ELR (cell line): ENCODE results near the gene CEP128.

ENCODE experiments used
- DNase-seq: peaks from one replicate; pipeline ENCODE4 v3.0.0-alpha.2; 2015; ENCODE audit warnings: low read depth

The CEP128 gene

GRCh38 chr14:80941241-80942185, at the start of gene CEP128:
TSS of gene CEP128 (minus strand) at chr14:80941738.
- peak; percentile 99 for DNase-seq

- peak; percentile 23 for DNase-seq
These were observed 47.3 kb upstream of the CEP128 start for GRCh38 chr14:80988735-80989429.

GRCh38 chr14:80988192-80988591, 46.7 kb upstream of the CEP128 start:
- DNase-seq, result no peak

GRCh38 chr14:80987235-80988032, 45.9 kb upstream of the CEP128 start:
- peak; percentile 80 for DNase-seq

GRCh38 chr14:80982711-80983110, 41.2 kb upstream of the CEP128 start:
- no peak for DNase-seq

GRCh38 chr14:80981673-80982072, 40.1 kb upstream of the CEP128 start:
- no peak for DNase-seq

- no peak for DNase-seq
These were observed 39.6 kb upstream of the CEP128 start for GRCh38 chr14:80981156-80981555.

GRCh38 chr14:80979951-80980350, 38.4 kb upstream of the CEP128 start:
- no peak for DNase-seq

- no peak for DNase-seq
These were observed 36.9 kb upstream of the CEP128 start for GRCh38 chr14:80978403-80978802.

- DNase-seq, result no peak
These were observed 35.7 kb upstream of the CEP128 start for GRCh38 chr14:80977221-80977620.

- DNase-seq, result no peak
These were observed 33.1 kb upstream of the CEP128 start for GRCh38 chr14:80974679-80975078.

- no peak for DNase-seq
These were observed 32.5 kb upstream of the CEP128 start for GRCh38 chr14:80973931-80974641.

GRCh38 chr14:80965037-80965436, 23.5 kb upstream of the CEP128 start:
- no peak for DNase-seq

- no peak for DNase-seq
These were observed 18.0 kb upstream of the CEP128 start for GRCh38 chr14:80959496-80959895.

GRCh38 chr14:80958939-80959338, 17.4 kb upstream of the CEP128 start:
- no peak for DNase-seq

GRCh38 chr14:80958226-80958625, 16.7 kb upstream of the CEP128 start:
- no peak for DNase-seq

GRCh38 chr14:80957613-80958012, 16.1 kb upstream of the CEP128 start:
- DNase-seq, result no peak

- no peak for DNase-seq
These were observed 15.4 kb upstream of the CEP128 start for GRCh38 chr14:80956922-80957321.

- no peak for DNase-seq
These were observed 14.6 kb upstream of the CEP128 start for GRCh38 chr14:80956102-80956501.

GRCh38 chr14:80955416-80955941, 13.9 kb upstream of the CEP128 start, which contains the start of gene TSHR:
TSS of gene TSHR (plus strand) at chr14:80955621. CDS start at chr14:80955681, 60 bp downstream.
- no peak for DNase-seq

GRCh38 chr14:80954687-80955299, 13.3 kb upstream of the CEP128 start:
- DNase-seq, result peak; percentile 89
